Chondrocyte (in vitro differentiated cells): Measurements from ENCODE around the gene HERC6. TPM values are rescaled to one million over a fixed set of nuclear protein-coding genes. Genes with fewer than 3 reads are reported as not detected.

Experiments
- DNase-seq: peaks from one replicate; pipeline ENCODE4 v3.0.0; 2021; ENCODE audit warnings: mixed read lengths, low spot score
- H3K27ac Mint-ChIP-seq: one replicate; pipeline ENCODE4 v1.8.0; 2021; ENCODE audit warnings: mild to moderate bottlenecking, moderate library complexity, mixed read lengths; ENCODE audit not compliant: unreplicated experiment
- H3K27me3 Mint-ChIP-seq: 2 replicates; pipeline ENCODE4 v1.8.0; 2021; ENCODE audit warnings: low read depth, mixed read lengths
- H3K36me3 Mint-ChIP-seq: 2 replicates; pipeline ENCODE4 v1.8.0; 2021; ENCODE audit warnings: low read depth, mixed read lengths
- H3K4me1 Mint-ChIP-seq: 2 replicates; pipeline ENCODE4 v1.8.0; 2021; ENCODE audit warnings: low read depth, mild to moderate bottlenecking, mixed read lengths
- H3K4me3 Mint-ChIP-seq: one replicate; pipeline ENCODE4 v1.8.0; 2021; ENCODE audit warnings: mild to moderate bottlenecking, moderate library complexity, mixed read lengths; ENCODE audit not compliant: unreplicated experiment
- H3K9me3 Mint-ChIP-seq: 2 replicates; pipeline ENCODE4 v1.8.0; 2021; ENCODE audit warnings: low read depth, mixed read lengths
- CTCF ChIP-seq: fragments of 200-600 bp; sonication (generic); IDR thresholded peaks from 2 replicates; pipeline ENCODE4 v1.5.0; 2021; ENCODE audit warnings: antibody characterized with exemption, mild to moderate bottlenecking, moderate library complexity
- total RNA-seq: library from RNA; stranded (reverse); gene quantifications from 3 replicates; pipeline ENCODE4 v1.2.1, GENCODE V29; 2021

HERC6 gene
- total RNA-seq, 1 donor from 2014 or later, result 1.0 TPM

- Mint-ChIP-seq H3K36me3 (peaks cover under 1% of the 10 kb centered on the region), H3K27ac (no peak overlapping the region), H3K27me3 (no peaks in the 10 kb centered on the region), H3K4me1 (peaks cover 11% of the 10 kb centered on the region), H3K9me3 (peaks cover 6% of the 10 kb centered on the region), H3K4me3 (no peak overlapping the region)
- no peak for DNase-seq
- TF ChIP-seq CTCF, result no peak
These were observed 61.5 kb downstream of the HERC6 start for GRCh38 chr4:88440146-88440545.

GRCh38 chr4:88441696-88442095 lies 63.0 kb downstream of the HERC6 start:
- Mint-ChIP-seq H3K27me3 (no peaks in the 10 kb centered on the region), H3K27ac (no peak overlapping the region), H3K9me3 (peaks cover 6% of the 10 kb centered on the region), H3K4me1 (peaks cover 11% of the 10 kb centered on the region), H3K36me3 (no peaks in the 10 kb centered on the region), H3K4me3 (no peak overlapping the region)
- DNase-seq, result no peak
- TF ChIP-seq CTCF, result no peak

- Mint-ChIP-seq H3K4me1 (peaks cover 11% of the 10 kb centered on the region), H3K4me3 (no peak overlapping the region), H3K9me3 (peaks cover 6% of the 10 kb centered on the region), H3K27me3 (no peaks in the 10 kb centered on the region), H3K36me3 (no peaks in the 10 kb centered on the region), H3K27ac (no peak overlapping the region)
- DNase-seq, result no peak
- no peak for TF ChIP-seq CTCF
These were observed 64.1 kb downstream of the HERC6 start for GRCh38 chr4:88442689-88443191.

- peaks cover 6% of the 10 kb centered on the region for H3K9me3 Mint-ChIP-seq
- H3K27ac Mint-ChIP-seq, result no peak overlapping the region
- H3K4me1 Mint-ChIP-seq, result peaks cover 11% of the 10 kb centered on the region
- no peak for DNase-seq
- H3K27me3 Mint-ChIP-seq, result no peaks in the 10 kb centered on the region
- H3K36me3 Mint-ChIP-seq, result no peaks in the 10 kb centered on the region
- H3K4me3 Mint-ChIP-seq, result no peak overlapping the region
- no peak for TF ChIP-seq CTCF
These were observed 64.8 kb downstream of the HERC6 start for GRCh38 chr4:88443486-88443885.

GRCh38 chr4:88445252-88445651 lies 66.6 kb downstream of the HERC6 start:
- no peaks in the 10 kb centered on the region for H3K4me1 Mint-ChIP-seq
- TF ChIP-seq CTCF, result no peak
- peaks cover 6% of the 10 kb centered on the region for H3K9me3 Mint-ChIP-seq
- H3K36me3 Mint-ChIP-seq, result no peaks in the 10 kb centered on the region
- DNase-seq, result no peak
- H3K4me3 Mint-ChIP-seq, result no peak overlapping the region
- no peak overlapping the region for H3K27ac Mint-ChIP-seq
- H3K27me3 Mint-ChIP-seq, result no peaks in the 10 kb centered on the region
